Measurements from ENCODE around the gene CACNB2.

- no peak for TF ChIP-seq CTCF (IDR thresholded peaks at IDR 0.05; ENCODE audit: extremely low read depth in 1 of 2, insufficient read depth in 1 of 2, low read depth in 1 of 2, low read length in 2 of 2)
- TF ChIP-seq MAX (IDR thresholded peaks at IDR 0.05; ENCODE audit: insufficient read depth, insufficient read length): no peak
- no peak for TF ChIP-seq POLR2A (IDR thresholded peaks at IDR 0.05; ENCODE audit: low read depth, low read length)
- TF ChIP-seq POLR2AphosphoS5 (IDR thresholded peaks at IDR 0.05; ENCODE audit: insufficient read depth, low read depth, low read length): no peak
- TF ChIP-seq JUN (IDR thresholded peaks at IDR 0.05; ENCODE audit: borderline replicate concordance, insufficient read depth, insufficient read length, low read depth): no peak
These were observed 306.0 kb downstream of the CACNB2 start for GRCh38 chr10:18446205-18446604.

All from endothelial cell of umbilical vein (primary cell).